A549 (cell line): ENCODE data around the gene ZNF469. TPM values are rescaled to one million over a fixed set of nuclear protein-coding genes. Genes with fewer than 3 reads are reported as not detected.

Source experiments
- ATAC-seq, 2 experiments: fragments of 200-7000 bp in 1 of 2; fragments of >200 bp in 1 of 2; cut with Nextera tagmentation in 1 of 2; cut with Tn5 transposase in 1 of 2; 3 replicates each; pipeline versions ENCODE4 v1.8.0 to v1.9.1; 2018 to 2020; ENCODE audit warnings: mild to moderate bottlenecking in 1 of 2, moderate library complexity in 1 of 2
- CTCF ChIA-PET: fragments of 300-600 bp; sonication (Branson Sonifier 250); formaldehyde crosslinking; extraction: SDS; loops from one replicate; lab custom pipeline; 2021; ENCODE audit warnings: antibody characterized with exemption, inconsistent platforms; lab: Yijun Ruan, JAX
- POLR2A ChIA-PET: fragments of 350-600 bp; formaldehyde crosslinking; extraction: SDS; loops from one replicate; lab custom pipeline; 2021; ENCODE audit warnings: antibody characterized with exemption, inconsistent platforms; lab: Yijun Ruan, JAX
- DNase-seq, 2 experiments: peaks; one replicate each; pipeline versions ENCODE4 v3.0.0 to v3.0.0-alpha.2; 2011 to 2016; ENCODE audit warnings: low read depth in 1 of 2, low spot score in 1 of 2
- FAIRE-seq: peaks from 2 replicates; lab custom pipeline; 2011; peaks lifted over from hg19 to GRCh38; lab: Jason Lieb, UNC
- H3K27ac ChIP-seq, 2 experiments: fragments of >200 bp; sonication (Bioruptor Twin); formaldehyde crosslinking; 3 replicates each; pipeline ENCODE4 v1.5.1; 2016 to 2017
- H3K4me1 ChIP-seq: fragments of >200 bp; sonication (Bioruptor Twin); formaldehyde crosslinking; 3 replicates; pipeline ENCODE4 v1.6.1; 2016
- H3K4me2 ChIP-seq: fragments of >200 bp; sonication (Bioruptor Twin); formaldehyde crosslinking; 3 replicates; pipeline ENCODE4 v1.6.1; 2016
- H3K4me3 ChIP-seq: fragments of >200 bp; sonication (Bioruptor Twin); formaldehyde crosslinking; 3 replicates; pipeline ENCODE4 v1.5.1; 2016
- H3K9me3 ChIP-seq: fragments of >200 bp; sonication (Bioruptor Twin); formaldehyde crosslinking; 3 replicates; pipeline ENCODE4 v1.6.1; 2016
- BHLHE40 ChIP-seq: IDR thresholded peaks from 2 replicates; pipeline ENCODE4 v1.6.1; 2012; ENCODE audit warnings: low read depth, low read length, inconsistent platforms
- CBX2 ChIP-seq: fragments of 200-600 bp; sonication (generic); IDR thresholded peaks from 2 replicates; pipeline ENCODE4 v1.6.1; 2016; ENCODE audit warnings: low read depth, mild to moderate bottlenecking, borderline replicate concordance
- CBX8 ChIP-seq: fragments of 200-600 bp; sonication (generic); IDR thresholded peaks from 2 replicates; pipeline ENCODE4 v1.6.1; 2016
- CEBPB ChIP-seq, 2 experiments: fragments of >200 bp in 1 of 2; sonication (Bioruptor Twin) in 1 of 2; formaldehyde crosslinking in 1 of 2; IDR thresholded peaks; 2 replicates each; pipeline ENCODE4 v1.6.1; 2012 to 2016
- CHD4 ChIP-seq: fragments of 200-600 bp; sonication (generic); IDR thresholded peaks from 2 replicates; pipeline ENCODE4 v1.6.1; 2016; ENCODE audit warnings: antibody characterized with exemption, mild to moderate bottlenecking, borderline replicate concordance
- CTCF ChIP-seq: fragments of >200 bp; sonication (Bioruptor Twin); formaldehyde crosslinking; IDR thresholded peaks from 3 replicates; pipeline ENCODE4 v1.5.1; 2016
- EHF ChIP-seq: fragments of 250-450 bp; sonication (Bioruptor Pico); IDR thresholded peaks from 2 replicates; pipeline ENCODE4 v1.5.0; 2020; ENCODE audit warnings: mild to moderate bottlenecking
- EHMT2 ChIP-seq: fragments of 200-600 bp; sonication (generic); IDR thresholded peaks from 2 replicates; pipeline ENCODE4 v1.6.1; 2016; ENCODE audit warnings: antibody characterized with exemption, low read depth, mild to moderate bottlenecking, moderate library complexity
- ESRRA ChIP-seq: fragments of 150-350 bp; IDR thresholded peaks from 2 replicates; pipeline ENCODE4 v1.6.1; 2014; ENCODE audit warnings: mild to moderate bottlenecking, low read length, borderline replicate concordance
- FOSB ChIP-seq: fragments of 250-450 bp; sonication (Bioruptor Pico); IDR thresholded peaks from 2 replicates; pipeline ENCODE4 v1.5.0; 2020; ENCODE audit warnings: mild to moderate bottlenecking, moderate library complexity
- FOSL2 ChIP-seq, 2 experiments: fragments of 450-650 bp in 1 of 2; fragments of >200 bp in 1 of 2; sonication (Bioruptor Twin) in 1 of 2; formaldehyde crosslinking; IDR thresholded peaks; 2 replicates each; pipeline versions ENCODE4 v1.5.0 to v1.6.1; 2016 to 2020; ENCODE audit warnings: mild to moderate bottlenecking in 1 of 2, moderate library complexity in 1 of 2
- FOXS1 ChIP-seq: fragments of 250-450 bp; sonication (Bioruptor Pico); IDR thresholded peaks from 2 replicates; pipeline ENCODE4 v1.5.0; 2020; ENCODE audit warnings: mild to moderate bottlenecking, moderate library complexity
- GATA3 ChIP-seq: IDR thresholded peaks from 2 replicates; pipeline ENCODE4 v1.6.1; 2012; ENCODE audit warnings: borderline replicate concordance
- HEYL ChIP-seq: fragments of 250-450 bp; sonication (Bioruptor Pico); IDR thresholded peaks from 2 replicates; pipeline ENCODE4 v1.8.0; 2021; ENCODE audit warnings: mild to moderate bottlenecking, moderate library complexity
- HOXA7 ChIP-seq: fragments of 250-450 bp; sonication (Bioruptor Pico); IDR thresholded peaks from 2 replicates; pipeline ENCODE4 v1.5.0; 2020; ENCODE audit warnings: mild to moderate bottlenecking, moderate library complexity
- HOXB13 ChIP-seq: fragments of 250-450 bp; sonication (Bioruptor Pico); IDR thresholded peaks from 2 replicates; pipeline ENCODE4 v1.5.0; 2020; ENCODE audit warnings: low read depth, mild to moderate bottlenecking, moderate library complexity
- HOXB5 ChIP-seq: fragments of 250-450 bp; sonication (Bioruptor Pico); IDR thresholded peaks from 2 replicates; pipeline ENCODE4 v1.5.0; 2020; ENCODE audit warnings: mild to moderate bottlenecking, moderate library complexity
- MAZ ChIP-seq: fragments of 150-350 bp; IDR thresholded peaks from 2 replicates; pipeline ENCODE4 v1.6.1; 2014; ENCODE audit warnings: antibody characterized with exemption, low read depth, low read length, borderline replicate concordance
- MYC ChIP-seq: IDR thresholded peaks from 2 replicates; pipeline ENCODE4 v1.6.1; 2012; ENCODE audit warnings: mild to moderate bottlenecking, inconsistent platforms, low read length, improper control_type of control experiment, borderline replicate concordance
- PHF8 ChIP-seq: fragments of 200-600 bp; sonication (generic); IDR thresholded peaks from 2 replicates; pipeline ENCODE4 v1.6.1; 2016; ENCODE audit warnings: low read depth, mild to moderate bottlenecking, antibody characterized with exemption, moderate library complexity, borderline replicate concordance
- RAD21 ChIP-seq, 2 experiments: fragments of >200 bp in 1 of 2; sonication (Bioruptor Twin) in 1 of 2; formaldehyde crosslinking in 1 of 2; IDR thresholded peaks in 1 of 2; conservative IDR thresholded peaks in 1 of 2; 2 replicates in 1 of 2; 3 replicates in 1 of 2; pipeline ENCODE4 v1.6.1; 2012 to 2018; ENCODE audit warnings: inconsistent platforms in 1 of 2
- RARB ChIP-seq: fragments of 250-450 bp; sonication (Bioruptor Pico); IDR thresholded peaks from 2 replicates; pipeline ENCODE4 v1.8.0; 2021; ENCODE audit warnings: mild to moderate bottlenecking, moderate library complexity
- RCOR1 ChIP-seq: fragments of 150-350 bp; IDR thresholded peaks from 2 replicates; pipeline ENCODE4 v1.6.1; 2014; ENCODE audit warnings: antibody characterized with exemption, low read length, low read depth
- RFX5 ChIP-seq: fragments of 450-650 bp; IDR thresholded peaks from 2 replicates; pipeline ENCODE4 v1.7.1; 2014; ENCODE audit warnings: antibody characterized with exemption, mild to moderate bottlenecking, moderate library complexity
- RNF2 ChIP-seq: fragments of 200-600 bp; sonication (generic); IDR thresholded peaks from 2 replicates; pipeline ENCODE4 v1.6.1; 2016; ENCODE audit warnings: low read depth, mild to moderate bottlenecking, antibody characterized with exemption, moderate library complexity, borderline replicate concordance
- SMC3 ChIP-seq: fragments of >200 bp; sonication (Bioruptor Twin); formaldehyde crosslinking; IDR thresholded peaks from 3 replicates; pipeline ENCODE4 v1.6.1; 2018; ENCODE audit warnings: inconsistent platforms
- TP53 ChIP-seq: fragments of 250-450 bp; sonication (Bioruptor Pico); IDR thresholded peaks from 2 replicates; pipeline ENCODE4 v1.5.0; 2021; ENCODE audit warnings: mild to moderate bottlenecking, moderate library complexity
- USF2 ChIP-seq: fragments of 450-650 bp; IDR thresholded peaks from 2 replicates; pipeline ENCODE4 v1.6.1; 2014; ENCODE audit warnings: antibody characterized with exemption
- ZSCAN20 ChIP-seq: fragments of 250-450 bp; sonication (Bioruptor Pico); IDR thresholded peaks from 2 replicates; pipeline ENCODE4 v1.8.0; 2022; ENCODE audit warnings: mild to moderate bottlenecking, moderate library complexity
- WGBS: methylation state at CpG from one replicate; pipeline ENCODE4 v1.1.6; 2017; ENCODE audit errors: missing lambda C conversion rate; 5-methylcytosine and 5-hydroxymethylcytosine counted together
- polyA plus RNA-seq, 4 experiments: library from polyadenylated mRNA; depleted of rRNA in 3 of 4; stranded (reverse); fragments of >200 nt; fragmentation: RNase III in 1 of 4; extraction: RNeasy Plus Mini Kit Qiagen cat#74134 plus additional on column Dnase treatment in 1 of 4; gene quantifications; 2 replicates in 3 of 4; 3 replicates in 1 of 4; pipeline ENCODE4 v1.2.3, GENCODE V29; 2011 to 2017
- TF ChIP-seq, protein P1 (sequence below): fragments of >200 bp; sonication (Bioruptor Twin); formaldehyde crosslinking; IDR thresholded peaks from 3 replicates; pipeline ENCODE4 v1.6.1; 2016
- TF ChIP-seq, protein P2 (sequence below): fragments of 250-450 bp; sonication (Bioruptor Pico); IDR thresholded peaks from 2 replicates; pipeline ENCODE4 v1.5.0; 2021; ENCODE audit warnings: mild to moderate bottlenecking, moderate library complexity, borderline replicate concordance
- TF ChIP-seq, protein P3 (sequence below): fragments of 150-350 bp; IDR thresholded peaks from 2 replicates; pipeline ENCODE4 v1.6.1; 2014; ENCODE audit warnings: low read depth, mild to moderate bottlenecking, low read length

ZNF469 gene
- polyA plus RNA-seq, 2 of the 4 experiments (the other 2 are of a cell fraction) = 0.47 to 4.4 TPM

DNA sequence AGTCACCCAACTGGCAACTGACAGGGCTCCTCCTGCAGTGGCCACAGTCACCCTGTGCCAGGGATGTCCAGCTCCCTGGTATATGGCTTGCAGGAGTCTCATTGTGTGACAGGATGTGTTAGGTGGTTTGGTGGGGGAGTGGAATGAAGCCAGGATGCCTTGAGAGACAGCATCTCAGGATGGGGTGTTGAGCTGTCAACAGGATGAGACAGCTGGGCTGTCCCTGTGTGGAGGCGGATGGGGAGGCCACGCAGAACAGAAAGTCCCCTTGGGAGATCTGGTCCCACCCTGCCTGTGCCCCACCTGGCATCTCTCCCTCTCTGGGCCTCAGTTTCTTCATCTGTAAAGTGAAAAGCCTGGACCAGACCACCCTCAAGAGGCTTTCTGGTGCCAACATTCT lies 9.5 kb upstream of the ZNF469 start:
- 100% methylated on average over 2 of the region's 2 CpGs for WGBS
- Histone ChIP-seq H3K27ac (no peak overlapping the region), H3K9me3 (peaks cover 7% of the 10 kb centered on the region; the same call in 1 of the 3 replicates), H3K4me1 (peaks cover 10% of the 10 kb centered on the region; the same call in 1 of the 3 replicates)
- POLR2A ChIA-PET = no interaction called here
- no peak for FAIRE-seq
- TF ChIP-seq MAZ = no peak
- TF ChIP-seq ESRRA = no peak
- TF ChIP-seq BHLHE40 = no peak
- TF ChIP-seq PHF8 = no peak
- no peak for TF ChIP-seq MYC
- no peak for TF ChIP-seq EHMT2
- TF ChIP-seq, protein P1, sequence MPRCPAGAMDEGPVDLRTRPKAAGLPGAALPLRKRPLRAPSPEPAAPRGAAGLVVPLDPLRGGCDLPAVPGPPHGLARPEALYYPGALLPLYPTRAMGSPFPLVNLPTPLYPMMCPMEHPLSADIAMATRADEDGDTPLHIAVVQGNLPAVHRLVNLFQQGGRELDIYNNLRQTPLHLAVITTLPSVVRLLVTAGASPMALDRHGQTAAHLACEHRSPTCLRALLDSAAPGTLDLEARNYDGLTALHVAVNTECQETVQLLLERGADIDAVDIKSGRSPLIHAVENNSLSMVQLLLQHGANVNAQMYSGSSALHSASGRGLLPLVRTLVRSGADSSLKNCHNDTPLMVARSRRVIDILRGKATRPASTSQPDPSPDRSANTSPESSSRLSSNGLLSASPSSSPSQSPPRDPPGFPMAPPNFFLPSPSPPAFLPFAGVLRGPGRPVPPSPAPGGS = no peak
- no peak for TF ChIP-seq FOXS1
- no peak for TF ChIP-seq HOXB13
- TF ChIP-seq CHD4 = no peak
- no peak for TF ChIP-seq CBX2
- no peak for TF ChIP-seq CBX8
- no peak for TF ChIP-seq HEYL
- TF ChIP-seq HOXA7 = no peak
- no peak for TF ChIP-seq CEBPB (IDR thresholded peaks at IDR 0.05)
- TF ChIP-seq CTCF = no peak
- TF ChIP-seq FOSL2 (IDR thresholded peaks at IDR 0.05) = no peak
- TF ChIP-seq FOSL2 (CRISPR knock-in tag; IDR thresholded peaks at IDR 0.05) = no peak
- TF ChIP-seq RARB (CRISPR knock-in tag) = no peak
- TF ChIP-seq ZSCAN20 = no peak
- TF ChIP-seq, all 56 proteins: peak for 0
- Histone ChIP-seq H3K4me2 (no peak overlapping the region), H3K4me3 (no peak overlapping the region)
- CTCF ChIA-PET = interaction anchor here (1.4 kb wide), 1 partner anchor 18 kb away, joined by 4 read pairs; no protein-coding TSS in a partner anchor
- ATAC-seq (no peak), DNase-seq (no peak)

DNA sequence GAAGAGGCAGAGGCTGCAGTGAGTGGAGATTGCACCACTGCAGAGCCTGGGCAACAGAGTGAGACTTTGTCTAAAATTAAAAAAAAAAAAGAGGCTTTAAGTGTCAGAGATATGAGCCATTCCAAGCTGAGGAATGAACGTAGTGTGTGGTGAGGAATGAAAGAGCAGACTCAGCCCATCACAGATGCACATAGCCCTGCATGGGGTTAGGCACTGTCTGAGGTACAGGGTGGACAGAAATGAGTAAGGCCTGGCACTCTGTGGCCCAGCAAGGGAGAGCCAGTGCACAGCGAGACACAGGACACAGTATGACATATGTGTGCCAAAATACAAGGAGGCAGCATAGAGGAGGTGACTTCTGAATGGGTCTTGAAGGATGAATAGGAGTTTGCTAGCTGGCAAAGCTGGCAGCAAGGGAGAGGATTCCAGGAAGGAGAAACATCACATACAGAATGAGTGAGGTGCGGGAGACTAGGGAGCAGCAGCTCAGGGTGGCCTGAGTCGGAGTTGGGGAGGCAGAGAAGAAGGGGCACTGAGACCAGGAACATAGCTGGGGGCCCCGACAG lies 8.7 kb upstream of the ZNF469 start:
- WGBS = 76% methylated on average over 5 of the region's 5 CpGs
- peaks cover 10% of the 10 kb centered on the region; the same call in 1 of the 3 replicates for H3K4me1 ChIP-seq
- no peak for DNase-seq
- CTCF ChIA-PET = interaction anchor here (0.9 to 1.4 kb wide), 7 partner anchors 8 to 290 kb away, joined by 3 to 5 read pairs (median 3); no protein-coding TSS in a partner anchor
- TF ChIP-seq, protein P2, sequence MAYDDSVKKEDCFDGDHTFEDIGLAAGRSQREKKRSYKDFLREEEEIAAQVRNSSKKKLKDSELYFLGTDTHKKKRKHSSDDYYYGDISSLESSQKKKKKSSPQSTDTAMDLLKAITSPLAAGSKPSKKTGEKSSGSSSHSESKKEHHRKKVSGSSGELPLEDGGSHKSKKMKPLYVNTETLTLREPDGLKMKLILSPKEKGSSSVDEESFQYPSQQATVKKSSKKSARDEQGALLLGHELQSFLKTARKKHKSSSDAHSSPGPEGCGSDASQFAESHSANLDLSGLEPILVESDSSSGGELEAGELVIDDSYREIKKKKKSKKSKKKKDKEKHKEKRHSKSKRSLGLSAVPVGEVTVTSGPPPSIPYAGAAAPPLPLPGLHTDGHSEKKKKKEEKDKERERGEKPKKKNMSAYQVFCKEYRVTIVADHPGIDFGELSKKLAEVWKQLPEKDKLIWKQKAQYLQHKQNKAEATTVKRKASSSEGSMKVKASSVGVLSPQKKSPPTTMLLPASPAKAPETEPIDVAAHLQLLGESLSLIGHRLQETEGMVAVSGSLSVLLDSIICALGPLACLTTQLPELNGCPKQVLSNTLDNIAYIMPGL (CRISPR knock-in tag) = no peak
- TF ChIP-seq EHF (CRISPR knock-in tag) = no peak
- no peak for TF ChIP-seq RAD21 (conservative IDR thresholded peaks at IDR 0.05 in 1 of 2, IDR thresholded peaks at IDR 0.05 in 1 of 2)
- TF ChIP-seq, protein P3, sequence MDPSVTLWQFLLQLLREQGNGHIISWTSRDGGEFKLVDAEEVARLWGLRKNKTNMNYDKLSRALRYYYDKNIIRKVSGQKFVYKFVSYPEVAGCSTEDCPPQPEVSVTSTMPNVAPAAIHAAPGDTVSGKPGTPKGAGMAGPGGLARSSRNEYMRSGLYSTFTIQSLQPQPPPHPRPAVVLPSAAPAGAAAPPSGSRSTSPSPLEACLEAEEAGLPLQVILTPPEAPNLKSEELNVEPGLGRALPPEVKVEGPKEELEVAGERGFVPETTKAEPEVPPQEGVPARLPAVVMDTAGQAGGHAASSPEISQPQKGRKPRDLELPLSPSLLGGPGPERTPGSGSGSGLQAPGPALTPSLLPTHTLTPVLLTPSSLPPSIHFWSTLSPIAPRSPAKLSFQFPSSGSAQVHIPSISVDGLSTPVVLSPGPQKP = no peak
- TF ChIP-seq TP53 (CRISPR knock-in tag) = no peak
- no peak for TF ChIP-seq BHLHE40
- TF ChIP-seq PHF8 = no peak
- no peak for TF ChIP-seq RFX5
- TF ChIP-seq FOSB (CRISPR knock-in tag) = no peak
- no peak for TF ChIP-seq GATA3
- no peak for TF ChIP-seq RNF2
- no peak for TF ChIP-seq USF2
- no peak for TF ChIP-seq ESRRA
- no peak for TF ChIP-seq RCOR1
- no peak for TF ChIP-seq SMC3
- no peak for TF ChIP-seq HOXB5 (CRISPR knock-in tag)
- TF ChIP-seq, all 56 proteins: peak for 0
- POLR2A ChIA-PET = no interaction called here
- no peak for ATAC-seq
- Histone ChIP-seq H3K9me3 (peaks cover 7% of the 10 kb centered on the region; the same call in 1 of the 3 replicates), H3K27ac (no peak overlapping the region), H3K4me2 (no peak overlapping the region), H3K4me3 (no peak overlapping the region)
- FAIRE-seq = no peak
